SU-DHL-6 (cell line): ENCODE measurements around the gene ADCYAP1R1.

Experiments
- CTCF ChIP-seq: fragments of 200-600 bp; sonication (generic); IDR thresholded peaks from one replicate; pipeline ENCODE4 v1.5.1; 2017; ENCODE audit warnings: antibody characterized with exemption, mild to moderate bottlenecking, low read length, moderate library complexity; ENCODE audit not compliant: insufficient read depth, poor library complexity, severe bottlenecking
- EZH2phosphoT487 ChIP-seq: fragments of 200-600 bp; sonication (generic), shearing (Covaris generic); conservative IDR thresholded peaks from 2 replicates; pipeline ENCODE4 v1.6.1; 2018; ENCODE audit warnings: mild to moderate bottlenecking, antibody characterized with exemption, low read length, moderate library complexity, mixed read lengths

DNA sequence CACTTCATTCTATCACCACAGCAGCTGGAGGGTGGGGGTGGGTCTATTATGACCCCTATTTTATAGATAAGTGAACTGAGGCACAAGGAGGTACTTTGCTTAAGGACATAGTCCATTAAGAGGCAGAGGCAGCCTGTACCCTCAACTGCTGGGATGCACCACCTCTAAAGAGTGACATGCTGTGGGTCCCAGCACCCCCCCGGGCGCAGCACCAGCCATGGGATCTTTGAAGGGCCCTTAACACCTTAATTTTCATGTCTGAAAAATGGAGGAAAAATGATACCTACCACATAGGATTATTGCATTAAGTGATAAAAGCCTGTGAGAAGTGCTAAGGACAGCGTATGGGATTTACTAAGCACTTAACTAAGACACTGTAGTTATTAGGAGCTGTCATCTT, 15.4 kb downstream of the ADCYAP1R1 start:
- TF ChIP-seq CTCF (no peak), EZH2phosphoT487 (no peak)
